Activated CD4-positive, alpha-beta T cell treated with anti-CD3 and anti-CD28 coated beads, Interleukin-2, amount 50 U/mL, for 1 hour (primary cell): ENCODE data around the gene LRIG2.

Experiments
- DNase-seq: peaks from one replicate; pipeline ENCODE4 v3.0.0-alpha.2; 2020

LRIG2 gene

GRCh38 chr1:113178522-113178921 lies 105.5 kb downstream of the LRIG2 start:
- DNase-seq, result no peak
